ENCODE measurements around the gene BBX.

BBX gene

DNA sequence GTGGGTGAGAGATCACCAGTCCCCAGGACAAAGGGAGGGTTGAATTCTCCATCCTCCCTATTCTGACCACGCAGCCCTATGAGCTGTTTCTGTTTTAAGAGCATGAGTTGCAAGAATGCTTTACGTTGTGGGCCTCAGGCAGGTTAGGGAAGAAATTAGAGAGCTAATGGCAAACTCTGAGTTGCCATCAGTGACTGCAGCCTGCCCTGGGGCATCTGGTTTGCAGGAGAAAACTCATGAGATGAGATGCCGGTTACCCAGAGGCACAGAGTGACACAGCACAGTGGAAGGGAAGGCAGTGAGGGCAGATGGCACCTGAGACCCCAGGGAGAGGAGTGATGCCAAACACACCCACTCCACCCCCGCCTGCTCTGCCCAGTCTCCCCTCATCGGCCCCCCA lies 302.8 kb downstream of the BBX start:
- TF ChIP-seq YY1 (IDR thresholded peaks at IDR 0.05; ENCODE audit: low read depth): no peak
- TF ChIP-seq TAF1 (IDR thresholded peaks at IDR 0.05; ENCODE audit: low read depth): no peak
- TF ChIP-seq, protein P1, sequence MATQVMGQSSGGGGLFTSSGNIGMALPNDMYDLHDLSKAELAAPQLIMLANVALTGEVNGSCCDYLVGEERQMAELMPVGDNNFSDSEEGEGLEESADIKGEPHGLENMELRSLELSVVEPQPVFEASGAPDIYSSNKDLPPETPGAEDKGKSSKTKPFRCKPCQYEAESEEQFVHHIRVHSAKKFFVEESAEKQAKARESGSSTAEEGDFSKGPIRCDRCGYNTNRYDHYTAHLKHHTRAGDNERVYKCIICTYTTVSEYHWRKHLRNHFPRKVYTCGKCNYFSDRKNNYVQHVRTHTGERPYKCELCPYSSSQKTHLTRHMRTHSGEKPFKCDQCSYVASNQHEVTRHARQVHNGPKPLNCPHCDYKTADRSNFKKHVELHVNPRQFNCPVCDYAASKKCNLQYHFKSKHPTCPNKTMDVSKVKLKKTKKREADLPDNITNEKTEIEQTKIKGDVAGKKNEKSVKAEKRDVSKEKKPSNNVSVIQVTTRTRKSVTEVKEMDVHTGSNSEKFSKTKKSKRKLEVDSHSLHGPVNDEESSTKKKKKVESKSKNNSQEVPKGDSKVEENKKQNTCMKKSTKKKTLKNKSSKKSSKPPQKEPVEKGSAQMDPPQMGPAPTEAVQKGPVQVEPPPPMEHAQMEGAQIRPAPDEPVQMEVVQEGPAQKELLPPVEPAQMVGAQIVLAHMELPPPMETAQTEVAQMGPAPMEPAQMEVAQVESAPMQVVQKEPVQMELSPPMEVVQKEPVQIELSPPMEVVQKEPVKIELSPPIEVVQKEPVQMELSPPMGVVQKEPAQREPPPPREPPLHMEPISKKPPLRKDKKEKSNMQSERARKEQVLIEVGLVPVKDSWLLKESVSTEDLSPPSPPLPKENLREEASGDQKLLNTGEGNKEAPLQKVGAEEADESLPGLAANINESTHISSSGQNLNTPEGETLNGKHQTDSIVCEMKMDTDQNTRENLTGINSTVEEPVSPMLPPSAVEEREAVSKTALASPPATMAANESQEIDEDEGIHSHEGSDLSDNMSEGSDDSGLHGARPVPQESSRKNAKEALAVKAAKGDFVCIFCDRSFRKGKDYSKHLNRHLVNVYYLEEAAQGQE (IDR thresholded peaks at IDR 0.05; ENCODE audit: low read depth): no peak
- TF ChIP-seq, protein P2, sequence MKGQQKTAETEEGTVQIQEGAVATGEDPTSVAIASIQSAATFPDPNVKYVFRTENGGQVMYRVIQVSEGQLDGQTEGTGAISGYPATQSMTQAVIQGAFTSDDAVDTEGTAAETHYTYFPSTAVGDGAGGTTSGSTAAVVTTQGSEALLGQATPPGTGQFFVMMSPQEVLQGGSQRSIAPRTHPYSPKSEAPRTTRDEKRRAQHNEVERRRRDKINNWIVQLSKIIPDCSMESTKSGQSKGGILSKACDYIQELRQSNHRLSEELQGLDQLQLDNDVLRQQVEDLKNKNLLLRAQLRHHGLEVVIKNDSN (IDR thresholded peaks at IDR 0.05): no peak
- TF ChIP-seq CREB1 (IDR thresholded peaks at IDR 0.05; ENCODE audit: low read depth): no peak
- no peak for TF ChIP-seq NFIC (IDR thresholded peaks at IDR 0.05)
- TF ChIP-seq RAD21 (IDR thresholded peaks at IDR 0.05; ENCODE audit: low read depth): no peak
- TF ChIP-seq EGR1 (IDR thresholded peaks at IDR 0.05): no peak
- TF ChIP-seq TEAD4 (IDR thresholded peaks at IDR 0.05): no peak
- no peak for TF ChIP-seq TCF12 (IDR thresholded peaks at IDR 0.05; ENCODE audit: low read depth)

DNA sequence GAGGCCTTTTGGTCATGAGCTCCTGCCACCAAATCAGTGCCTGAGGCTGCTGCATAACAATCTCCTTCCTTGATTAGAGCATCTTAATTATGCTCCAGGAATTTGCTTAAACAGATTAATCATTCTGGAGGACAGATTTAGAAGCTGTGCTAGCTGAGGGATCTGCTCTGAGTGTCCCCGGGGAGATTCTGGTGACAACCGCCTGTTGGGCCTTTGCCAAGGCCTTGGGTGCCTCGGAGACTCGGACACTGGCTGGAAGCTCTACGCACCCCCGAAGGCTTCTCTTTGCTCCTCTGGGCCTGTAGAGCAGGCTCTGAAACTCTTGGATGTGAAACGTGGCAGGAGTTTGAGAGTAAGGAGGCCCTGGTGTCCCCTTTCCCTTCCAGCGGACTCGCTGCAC lies 304.0 kb downstream of the BBX start:
- TF ChIP-seq FOXM1 (IDR thresholded peaks at IDR 0.05; ENCODE audit: borderline replicate concordance, low read depth) (no peak), TAF1 (IDR thresholded peaks at IDR 0.05; ENCODE audit: low read depth) (no peak), TCF12 (IDR thresholded peaks at IDR 0.05; ENCODE audit: low read depth) (no peak), EP300 (IDR thresholded peaks at IDR 0.05; ENCODE audit: borderline replicate concordance) (no peak), YY1 (IDR thresholded peaks at IDR 0.05; ENCODE audit: low read depth) (no peak), NFIC (IDR thresholded peaks at IDR 0.05) (no peak), EGR1 (IDR thresholded peaks at IDR 0.05) (no peak), ZBTB7A (IDR thresholded peaks at IDR 0.05; ENCODE audit: low read depth) (no peak), CEBPB (IDR thresholded peaks at IDR 0.05) (no peak), CREB1 (IDR thresholded peaks at IDR 0.05; ENCODE audit: low read depth) (no peak)
- TF ChIP-seq, protein P3, sequence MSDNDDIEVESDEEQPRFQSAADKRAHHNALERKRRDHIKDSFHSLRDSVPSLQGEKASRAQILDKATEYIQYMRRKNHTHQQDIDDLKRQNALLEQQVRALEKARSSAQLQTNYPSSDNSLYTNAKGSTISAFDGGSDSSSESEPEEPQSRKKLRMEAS (IDR thresholded peaks at IDR 0.05): no peak
- TF ChIP-seq, protein P2 (IDR thresholded peaks at IDR 0.05): no peak
- TF ChIP-seq, protein P1 (IDR thresholded peaks at IDR 0.05; ENCODE audit: low read depth): no peak

DNA sequence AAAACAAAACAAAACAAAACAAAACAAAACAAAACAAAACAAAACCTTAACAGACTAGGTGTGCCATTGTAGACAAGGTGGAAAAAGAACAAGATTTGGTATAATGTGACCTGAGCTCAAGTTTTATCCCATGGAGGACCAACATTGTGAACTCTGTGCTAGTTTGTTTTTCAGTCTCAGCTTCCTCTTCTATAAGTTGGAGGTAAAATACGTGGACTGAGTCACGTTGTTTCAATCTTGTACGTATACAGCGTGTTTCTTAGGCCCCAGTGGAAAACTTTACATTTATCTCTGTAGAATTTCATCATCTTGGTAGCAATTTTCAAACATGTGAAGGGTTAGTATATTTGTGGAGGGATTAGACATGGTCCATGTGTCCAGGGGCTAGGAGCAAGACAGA lies 306.4 kb downstream of the BBX start:
- no peak for TF ChIP-seq FOXM1 (IDR thresholded peaks at IDR 0.05; ENCODE audit: borderline replicate concordance, low read depth)
- TF ChIP-seq ZBTB7A (IDR thresholded peaks at IDR 0.05; ENCODE audit: low read depth): no peak
- no peak for TF ChIP-seq NFIC (IDR thresholded peaks at IDR 0.05)

DNA sequence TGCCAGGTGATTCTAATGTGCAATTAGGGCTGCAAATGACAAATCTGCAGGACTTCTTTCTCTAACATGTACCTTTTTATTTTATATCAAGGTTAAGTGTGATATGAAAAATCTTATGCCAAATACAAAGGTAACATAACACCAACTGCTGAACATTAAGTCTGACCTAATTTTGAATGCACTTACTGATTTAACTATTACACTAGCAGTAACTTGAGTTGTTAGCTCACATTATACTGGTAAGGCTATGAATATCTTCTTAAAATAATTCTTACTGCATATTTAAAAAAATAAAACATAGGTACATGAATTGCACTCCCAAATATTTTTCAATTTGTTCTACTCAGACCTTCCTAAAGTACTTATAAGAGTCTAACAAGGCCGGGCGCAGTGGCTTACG lies 308.8 kb downstream of the BBX start:
- TF ChIP-seq TCF12 (IDR thresholded peaks at IDR 0.05; ENCODE audit: low read depth) (no peak), NFIC (IDR thresholded peaks at IDR 0.05) (no peak)

DNA sequence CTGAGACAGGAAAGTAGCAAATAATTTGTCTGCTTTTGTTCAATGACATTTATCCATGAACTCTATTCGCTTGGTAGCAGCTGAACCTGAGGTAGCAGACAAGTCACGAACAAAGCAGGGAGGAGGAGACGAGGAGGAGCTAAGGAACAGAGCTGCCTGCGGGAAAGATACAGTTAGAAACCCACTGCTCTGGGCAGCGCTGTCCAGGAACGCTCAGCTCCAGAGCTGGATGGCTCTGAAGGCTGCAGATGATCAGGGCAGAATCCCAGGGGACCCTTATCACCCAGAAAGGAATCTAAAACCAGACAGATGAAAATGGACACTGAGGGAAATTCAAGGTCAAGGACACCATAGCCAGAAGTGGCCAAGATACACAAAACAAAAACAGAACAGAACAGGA lies 310.3 kb downstream of the BBX start:
- TF ChIP-seq, protein P1 (IDR thresholded peaks at IDR 0.05; ENCODE audit: low read depth): no peak
- TF ChIP-seq ZBTB7A (IDR thresholded peaks at IDR 0.05; ENCODE audit: low read depth) (no peak), CEBPB (IDR thresholded peaks at IDR 0.05) (no peak), TCF12 (IDR thresholded peaks at IDR 0.05; ENCODE audit: low read depth) (no peak), TAF1 (IDR thresholded peaks at IDR 0.05; ENCODE audit: low read depth) (no peak), EP300 (IDR thresholded peaks at IDR 0.05; ENCODE audit: borderline replicate concordance) (no peak), TEAD4 (IDR thresholded peaks at IDR 0.05) (no peak), YY1 (IDR thresholded peaks at IDR 0.05; ENCODE audit: low read depth) (no peak), RAD21 (IDR thresholded peaks at IDR 0.05; ENCODE audit: low read depth) (no peak)
- TF ChIP-seq, protein P2 (IDR thresholded peaks at IDR 0.05): no peak
- TF ChIP-seq, protein P3 (IDR thresholded peaks at IDR 0.05): no peak
